Peyer's patch (tissue), 4 donors: Measurements from ENCODE around the gene CATSPERD.

Experiments used
- CTCF ChIP-seq, 6 experiments: fragments of 450-650 bp in 4 of 6; fragments of 200-600 bp in 2 of 6; sonication (generic) in 1 of 6; IDR thresholded peaks; one replicate each; pipeline ENCODE4 v1.5.1; 2017 to 2019; ENCODE audit warnings: antibody characterized with exemption in 6 of 6, mild to moderate bottlenecking in 3 of 6, moderate library complexity in 1 of 6
- POLR2A ChIP-seq, 2 donors: fragments of 450-650 bp; IDR thresholded peaks; one replicate each; pipeline ENCODE4 v1.5.1; 2017; ENCODE audit warnings: antibody characterized with exemption in 2 of 2, mild to moderate bottlenecking in 2 of 2, moderate library complexity in 2 of 2

GRCh38 chr19:5799247-5800241, 79.1 kb downstream of the CATSPERD start:
- no peak for TF ChIP-seq CTCF (IDR thresholded peaks at IDR 0.05)
- no peak for TF ChIP-seq POLR2A (IDR thresholded peaks at IDR 0.05)
